ENCODE results near the gene TGFBR3L. TPM values are rescaled to one million over a fixed set of nuclear protein-coding genes. Genes with fewer than 3 reads are reported as not detected.

Gene TGFBR3L
- 1 to 10 TPM; 2.2 to 8.3 (median 6.1) TPM for total RNA-seq

- peaks cover 11 to 56% (median 28%) of the 10 kb centered on the region in 4 donors for H3K27me3 ChIP-seq
- TF ChIP-seq EP300 (IDR thresholded peaks at IDR 0.05), result no peak
- peak in 1 of 2 donors; percentile 8 for TF ChIP-seq POLR2AphosphoS5 (IDR thresholded peaks at IDR 0.05)
- 72% methylated on average over 11 of the region's 12 CpGs for WGBS
- H3K4me1 ChIP-seq, result peaks cover 24 to 46% (median 42%) of the 10 kb centered on the region in 4 donors
- no peak within 1 kb of the TSS for H3K4me3 ChIP-seq
- intact Hi-C loops (cut with DNase I), result no loop called here
- no peak within 1 kb of the TSS for H3K27ac ChIP-seq (replicated peaks in 1 of 4)
- no peaks in the 10 kb centered on the region for H3K9me3 ChIP-seq
- no peak for DNase-seq (ENCODE audit: extremely low spot score)
- peaks cover 33 to 40% (median 38%) of the 10 kb centered on the region in 4 donors for H3K36me3 ChIP-seq
Observed at GRCh38 chr19:7914598-7915045, at the start of gene TGFBR3L. Gene TGFBR3L, plus strand, starts transcription at chr19:7914830.

GRCh38 chr19:7865262-7865911 is 49.2 kb upstream of the TGFBR3L start:
- Histone ChIP-seq H3K36me3 (peaks cover 0 to 22% (median 14%) of the 10 kb centered on the region in 4 donors), H3K27me3 (peaks cover 0 to 85% (median 23%) of the 10 kb centered on the region in 4 donors), H3K4me1 (peaks cover 19 to 48% (median 42%) of the 10 kb centered on the region in 4 donors), H3K27ac (replicated peaks in 1 of 4) (no peak overlapping the region), H3K9me3 (no peaks in the 10 kb centered on the region), H3K4me3 (no peak overlapping the region)
- WGBS, result 56% methylated on average over 10 of the region's 10 CpGs
- DNase-seq (ENCODE audit: extremely low spot score), result no peak
- intact Hi-C loops (cut with DNase I), result no loop called here
- no peak for TF ChIP-seq CTCF (IDR thresholded peaks at IDR 0.05)
- TF ChIP-seq EP300 (IDR thresholded peaks at IDR 0.05), result no peak
- TF ChIP-seq POLR2A (IDR thresholded peaks at IDR 0.05; ENCODE audit: low read depth), result no peak
- TF ChIP-seq POLR2AphosphoS5 (IDR thresholded peaks at IDR 0.05), result no peak

- peaks cover 0 to 13% (median 10%) of the 10 kb centered on the region in 4 donors for H3K36me3 ChIP-seq
- TF ChIP-seq POLR2AphosphoS5 (IDR thresholded peaks at IDR 0.05) (no peak), POLR2A (IDR thresholded peaks at IDR 0.05; ENCODE audit: low read depth) (no peak), EP300 (IDR thresholded peaks at IDR 0.05) (no peak), CTCF (IDR thresholded peaks at IDR 0.05) (no peak)
- no peak overlapping the region for H3K27ac ChIP-seq (replicated peaks in 1 of 4)
- no peaks in the 10 kb centered on the region for H3K9me3 ChIP-seq
- peaks cover 0 to 73% (median 18%) of the 10 kb centered on the region in 4 donors for H3K27me3 ChIP-seq
- no peak overlapping the region for H3K4me3 ChIP-seq
- H3K4me1 ChIP-seq, result peaks cover 23 to 54% (median 47%) of the 10 kb centered on the region in 4 donors
- intact Hi-C loops (cut with DNase I), result no loop called here
- 73% methylated on average over 11 of the region's 12 CpGs for WGBS
- no peak for DNase-seq (ENCODE audit: extremely low spot score)
Observed at GRCh38 chr19:7866399-7867091, 48.1 kb upstream of the TGFBR3L start.

- peaks cover 27 to 54% (median 47%) of the 10 kb centered on the region in 4 donors for H3K4me1 ChIP-seq
- TF ChIP-seq EP300 (IDR thresholded peaks at IDR 0.05) (no peak), POLR2A (IDR thresholded peaks at IDR 0.05; ENCODE audit: low read depth) (no peak), POLR2AphosphoS5 (IDR thresholded peaks at IDR 0.05) (no peak), CTCF (IDR thresholded peaks at IDR 0.05) (no peak)
- H3K9me3 ChIP-seq, result no peaks in the 10 kb centered on the region
- 88% methylated on average over 9 of the region's 9 CpGs for WGBS
- intact Hi-C loops (cut with DNase I), result no loop called here
- DNase-seq (ENCODE audit: extremely low spot score), result no peak
- H3K4me3 ChIP-seq, result no peak overlapping the region
- H3K27ac ChIP-seq (replicated peaks in 1 of 4), result no peak overlapping the region
- H3K27me3 ChIP-seq, result peaks cover 0 to 72% (median 14%) of the 10 kb centered on the region in 4 donors
- H3K36me3 ChIP-seq, result peaks cover 0 to 13% (median 10%) of the 10 kb centered on the region in 4 donors
Observed at GRCh38 chr19:7867092-7867844, 47.4 kb upstream of the TGFBR3L start.

DNA sequence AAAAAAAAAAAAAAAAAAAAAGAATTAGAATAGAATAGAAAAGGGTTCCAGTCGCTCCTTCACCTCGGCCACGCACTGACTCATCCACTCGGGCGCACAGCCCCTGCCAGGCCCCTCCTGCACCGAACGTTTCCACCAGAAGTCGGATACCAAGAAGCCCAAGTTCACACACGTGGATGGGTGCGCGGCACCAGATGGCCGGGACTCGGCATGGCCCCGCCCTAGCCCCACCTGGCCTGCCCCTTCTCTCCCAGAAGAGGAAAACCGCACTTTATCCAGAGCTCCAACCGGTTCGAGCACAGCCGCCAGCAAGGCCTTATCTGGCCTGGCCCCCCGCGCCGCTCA is 46.3 kb upstream of the TGFBR3L start:
- peak overlapping the region; percentile 53 to 67 (median 54) for H3K4me3 ChIP-seq
- DNase-seq (ENCODE audit: extremely low spot score), result no peak
- H3K27me3 ChIP-seq, result peaks cover 0 to 72% (median 19%) of the 10 kb centered on the region in 4 donors
- intact Hi-C loops (cut with DNase I), result no loop called here
- peaks cover 27 to 56% (median 45%) of the 10 kb centered on the region in 4 donors for H3K4me1 ChIP-seq
- H3K36me3 ChIP-seq, result peaks cover 0 to 9% (median 8%) of the 10 kb centered on the region in 4 donors
- H3K27ac ChIP-seq (replicated peaks in 1 of 4), result no peak overlapping the region
- WGBS, result 9% methylated on average over 20 of the region's 21 CpGs
- H3K9me3 ChIP-seq, result no peaks in the 10 kb centered on the region
- TF ChIP-seq POLR2A (IDR thresholded peaks at IDR 0.05; ENCODE audit: low read depth) (no peak), CTCF (IDR thresholded peaks at IDR 0.05) (no peak), POLR2AphosphoS5 (IDR thresholded peaks at IDR 0.05) (no peak), EP300 (IDR thresholded peaks at IDR 0.05) (no peak)

All from esophagus muscularis mucosa (tissue), 4 donors.